ENCODE results near the gene NCR2. TPM values are rescaled to one million over a fixed set of nuclear protein-coding genes. Genes with fewer than 3 reads are reported as not detected.

The NCR2 gene
- total and polyA plus RNA-seq, 2 experiments from 2014 or later: not detected

- WGBS (ENCODE audit: low lambda C conversion rate, missing lambda C conversion rate): 5% methylated on average over 44 of the region's 46 CpGs
- Histone ChIP-seq H3K4me1 (ENCODE audit: insufficient read depth) (peaks cover 45% of the 10 kb centered on the region), H4K20me1 (ENCODE audit: insufficient read depth, poor library complexity, severe bottlenecking) (no peaks in the 10 kb centered on the region), H3K27ac (no peak overlapping the region), H2AFZ (no peak overlapping the region), H3K36me3 (replicated peaks; ENCODE audit: insufficient read depth, low read depth) (no peaks in the 10 kb centered on the region), H3K4me2 (peak overlapping the region; percentile 92), H3K9me2 (replicated peaks; ENCODE audit: insufficient read depth) (no peaks in the 10 kb centered on the region), H3K27me3 (peaks cover 91% of the 10 kb centered on the region), H3K79me2 (no peaks in the 10 kb centered on the region), H3K4me3 (no peak overlapping the region), H3K9me3 (ENCODE audit: low read depth) (no peaks in the 10 kb centered on the region)
- peak; percentile 30 for DNase-seq (ENCODE audit: low spot score)
- TF ChIP-seq CTCF (IDR thresholded peaks at IDR 0.05; ENCODE audit: poor library complexity) (no peak), EZH2 (IDR thresholded peaks at IDR 0.05; ENCODE audit: borderline replicate concordance) (peak; percentile 32), EZH2phosphoT487 (IDR thresholded peaks at IDR 0.05; ENCODE audit: low read depth, severe bottlenecking, unreplicated experiment) (no peak)
These were observed 39.5 kb downstream of the NCR2 start for GRCh38 chr6:41374618-41375590.

- Histone ChIP-seq H4K20me1 (ENCODE audit: insufficient read depth, poor library complexity, severe bottlenecking) (no peaks in the 10 kb centered on the region), H2AFZ (no peak overlapping the region), H3K9me2 (replicated peaks; ENCODE audit: insufficient read depth) (no peaks in the 10 kb centered on the region), H3K4me2 (peak overlapping the region; percentile 92), H3K36me3 (replicated peaks; ENCODE audit: insufficient read depth, low read depth) (no peaks in the 10 kb centered on the region), H3K4me3 (no peak overlapping the region), H3K9me3 (ENCODE audit: low read depth) (no peaks in the 10 kb centered on the region), H3K79me2 (no peaks in the 10 kb centered on the region), H3K4me1 (ENCODE audit: insufficient read depth) (peaks cover 45% of the 10 kb centered on the region), H3K27me3 (peaks cover 84% of the 10 kb centered on the region), H3K27ac (no peak overlapping the region)
- TF ChIP-seq EZH2phosphoT487 (IDR thresholded peaks at IDR 0.05; ENCODE audit: low read depth, severe bottlenecking, unreplicated experiment) (no peak), CTCF (IDR thresholded peaks at IDR 0.05; ENCODE audit: poor library complexity) (no peak), EZH2 (IDR thresholded peaks at IDR 0.05; ENCODE audit: borderline replicate concordance) (no peak)
- 13% methylated on average over 21 of the region's 30 CpGs for WGBS (ENCODE audit: low lambda C conversion rate, missing lambda C conversion rate)
- DNase-seq (ENCODE audit: low spot score): no peak
These were observed 40.3 kb downstream of the NCR2 start for GRCh38 chr6:41375598-41376151.

- 46% methylated on average over 5 of the region's 5 CpGs for WGBS (ENCODE audit: low lambda C conversion rate, missing lambda C conversion rate)
- Histone ChIP-seq H3K27me3 (peaks cover 84% of the 10 kb centered on the region), H3K27ac (no peak overlapping the region), H3K79me2 (no peaks in the 10 kb centered on the region), H3K9me2 (replicated peaks; ENCODE audit: insufficient read depth) (no peaks in the 10 kb centered on the region), H4K20me1 (ENCODE audit: insufficient read depth, poor library complexity, severe bottlenecking) (no peaks in the 10 kb centered on the region), H3K36me3 (replicated peaks; ENCODE audit: insufficient read depth, low read depth) (no peaks in the 10 kb centered on the region), H3K4me1 (ENCODE audit: insufficient read depth) (peaks cover 45% of the 10 kb centered on the region), H3K4me3 (no peak overlapping the region), H3K9me3 (ENCODE audit: low read depth) (no peaks in the 10 kb centered on the region), H3K4me2 (peak overlapping the region; percentile 92), H2AFZ (no peak overlapping the region)
- TF ChIP-seq EZH2phosphoT487 (IDR thresholded peaks at IDR 0.05; ENCODE audit: low read depth, severe bottlenecking, unreplicated experiment) (no peak), CTCF (IDR thresholded peaks at IDR 0.05; ENCODE audit: poor library complexity) (no peak), EZH2 (IDR thresholded peaks at IDR 0.05; ENCODE audit: borderline replicate concordance) (no peak)
- no peak for DNase-seq (ENCODE audit: low spot score)
These were observed 40.8 kb downstream of the NCR2 start for GRCh38 chr6:41376176-41376575.

All from hepatocyte (in vitro differentiated cells).